A549 (cell line): ENCODE data around the gene MCM10.

Experiments used
- EP300 ChIP-seq, 2 experiments: fragments of >200 bp; sonication (Bioruptor Twin); formaldehyde crosslinking; IDR thresholded peaks; 2 replicates in 1 of 2; 3 replicates in 1 of 2; pipeline ENCODE4 v1.6.1; 2016 to 2017
- GATA3 ChIP-seq: IDR thresholded peaks from 2 replicates; pipeline ENCODE4 v1.6.1; 2012; ENCODE audit warnings: borderline replicate concordance
- HOXA7 ChIP-seq: fragments of 250-450 bp; sonication (Bioruptor Pico); IDR thresholded peaks from 2 replicates; pipeline ENCODE4 v1.5.0; 2020; ENCODE audit warnings: mild to moderate bottlenecking, moderate library complexity
- MAFK ChIP-seq: fragments of 450-650 bp; IDR thresholded peaks from 2 replicates; pipeline ENCODE4 v1.6.1; 2014; ENCODE audit not compliant: partially characterized antibody
- PBX3 ChIP-seq: IDR thresholded peaks from 2 replicates; pipeline ENCODE4 v1.6.1; 2012
- POLR2A ChIP-seq: IDR thresholded peaks from 2 replicates; pipeline ENCODE4 v1.6.1; 2012; ENCODE audit warnings: mild to moderate bottlenecking, low read length
- RFX5 ChIP-seq: fragments of 450-650 bp; IDR thresholded peaks from 2 replicates; pipeline ENCODE4 v1.7.1; 2014; ENCODE audit warnings: antibody characterized with exemption, mild to moderate bottlenecking, moderate library complexity
- SMC3 ChIP-seq: fragments of >200 bp; sonication (Bioruptor Twin); formaldehyde crosslinking; IDR thresholded peaks from 3 replicates; pipeline ENCODE4 v1.6.1; 2018; ENCODE audit warnings: inconsistent platforms
- TF ChIP-seq, protein P1 (sequence below): fragments of >200 bp; sonication (Bioruptor Twin); formaldehyde crosslinking; IDR thresholded peaks from 3 replicates; pipeline ENCODE4 v1.5.1; 2016

GRCh38 chr10:13253726-13254125 lies 92.4 kb downstream of the MCM10 start:
- TF ChIP-seq POLR2A (no peak), RFX5 (no peak), SMC3 (no peak), GATA3 (no peak), PBX3 (no peak), HOXA7 (CRISPR knock-in tag) (no peak), MAFK (no peak), EP300 (IDR thresholded peaks at IDR 0.05) (no peak)
- TF ChIP-seq, protein P1, sequence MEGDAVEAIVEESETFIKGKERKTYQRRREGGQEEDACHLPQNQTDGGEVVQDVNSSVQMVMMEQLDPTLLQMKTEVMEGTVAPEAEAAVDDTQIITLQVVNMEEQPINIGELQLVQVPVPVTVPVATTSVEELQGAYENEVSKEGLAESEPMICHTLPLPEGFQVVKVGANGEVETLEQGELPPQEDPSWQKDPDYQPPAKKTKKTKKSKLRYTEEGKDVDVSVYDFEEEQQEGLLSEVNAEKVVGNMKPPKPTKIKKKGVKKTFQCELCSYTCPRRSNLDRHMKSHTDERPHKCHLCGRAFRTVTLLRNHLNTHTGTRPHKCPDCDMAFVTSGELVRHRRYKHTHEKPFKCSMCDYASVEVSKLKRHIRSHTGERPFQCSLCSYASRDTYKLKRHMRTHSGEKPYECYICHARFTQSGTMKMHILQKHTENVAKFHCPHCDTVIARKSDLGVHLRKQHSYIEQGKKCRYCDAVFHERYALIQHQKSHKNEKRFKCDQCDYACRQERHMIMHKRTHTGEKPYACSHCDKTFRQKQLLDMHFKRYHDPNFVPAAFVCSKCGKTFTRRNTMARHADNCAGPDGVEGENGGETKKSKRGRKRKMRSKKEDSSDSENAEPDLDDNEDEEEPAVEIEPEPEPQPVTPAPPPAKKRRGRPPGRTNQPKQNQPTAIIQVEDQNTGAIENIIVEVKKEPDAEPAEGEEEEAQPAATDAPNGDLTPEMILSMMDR, result no peak
